A549 (cell line): ENCODE measurements around the gene SAXO1.

Experiments used
- BHLHE40 ChIP-seq: IDR thresholded peaks from 2 replicates; pipeline ENCODE4 v1.6.1; 2012; ENCODE audit warnings: low read depth, low read length, inconsistent platforms
- CHD2 ChIP-seq: fragments of 150-350 bp; IDR thresholded peaks from 2 replicates; pipeline ENCODE4 v1.6.1; 2014; ENCODE audit warnings: low read length; ENCODE audit not compliant: partially characterized antibody
- CTCF ChIP-seq: fragments of >200 bp; sonication (Bioruptor Twin); formaldehyde crosslinking; IDR thresholded peaks from 3 replicates; pipeline ENCODE4 v1.5.1; 2016
- HDAC2 ChIP-seq: fragments of 200-600 bp; sonication (generic); IDR thresholded peaks from 2 replicates; pipeline ENCODE4 v1.6.1; 2016
- MAFK ChIP-seq: fragments of 450-650 bp; IDR thresholded peaks from 2 replicates; pipeline ENCODE4 v1.6.1; 2014; ENCODE audit not compliant: partially characterized antibody
- POLR2A ChIP-seq: IDR thresholded peaks from 2 replicates; pipeline ENCODE4 v1.6.1; 2012; ENCODE audit warnings: mild to moderate bottlenecking, low read length

- TF ChIP-seq MAFK (no peak), CTCF (no peak), CHD2 (no peak), HDAC2 (no peak), POLR2A (no peak), BHLHE40 (no peak)
Observed at GRCh38 chr9:18887546-18887945, 145.5 kb downstream of the SAXO1 start.
